GM12878 (cell line): ENCODE data around the gene CFAP97. TPM values are rescaled to one million over a fixed set of nuclear protein-coding genes. Genes with fewer than 3 reads are reported as not detected.

Experiments used
- BMI1 ChIP-seq: fragments of 450-650 bp; IDR thresholded peaks from 2 replicates; pipeline ENCODE4 v1.6.1; 2016; ENCODE audit warnings: mild to moderate bottlenecking, moderate library complexity, borderline replicate concordance
- EZH2 ChIP-seq: IDR thresholded peaks from 2 replicates; pipeline ENCODE4 v1.6.1; 2012; ENCODE audit warnings: low read depth, mild to moderate bottlenecking, control low read depth, inconsistent platforms, low read length, borderline replicate concordance; ENCODE audit not compliant: control insufficient read depth
- POLR2AphosphoS2 ChIP-seq: IDR thresholded peaks from 2 replicates; pipeline ENCODE4 v1.6.1; 2011; ENCODE audit warnings: low read depth, mild to moderate bottlenecking, low read length, improper control_type of control experiment, moderate library complexity
- RFX5 ChIP-seq: IDR thresholded peaks from 2 replicates; pipeline ENCODE4 v1.6.1; 2011; ENCODE audit warnings: low read depth, low read length, improper control_type of control experiment
- SP1 ChIP-seq: IDR thresholded peaks from one replicate; pipeline ENCODE4 v1.6.1; 2011; ENCODE audit warnings: low read depth, low read length
- TARDBP ChIP-seq: IDR thresholded peaks from 2 replicates; pipeline ENCODE4 v1.6.1; 2016; ENCODE audit warnings: borderline replicate concordance
- ZNF207 ChIP-seq: fragments of 450-650 bp; IDR thresholded peaks from 2 replicates; pipeline ENCODE4 v1.6.1; 2014; ENCODE audit warnings: antibody characterized with exemption, mild to moderate bottlenecking, borderline replicate concordance
- polyA plus RNA-seq, 11 experiments: library from polyadenylated mRNA; depleted of rRNA in 4 of 11; unstranded in 6 of 11; stranded (reverse) in 5 of 11; fragments of >200 nt; fragmentation: Nextera tagmentation in 4 of 11; fragmentation: Illumina TruSeq in 1 of 11; extraction: Ambion mirVana in 4 of 11; extraction: Trizol in 1 of 11; gene quantifications; 1 replicate in 1 of 11; 2 replicates in 10 of 11; pipeline versions ENCODE4 v1.2.1 to v1.2.3, GENCODE V29; 2011 to 2016; ENCODE audit warnings: inconsistent platforms in 2 of 11, missing spikeins in 2 of 11, low read depth in 1 of 11
- total RNA-seq, 4 experiments: library from RNA; depleted of rRNA in 3 of 4; stranded (reverse); fragments of >200 nt in 3 of 4; fragmentation: Illumina TruSeq in 1 of 4; extraction: Trizol in 1 of 4; gene quantifications; 2 replicates each; pipeline versions ENCODE4 v1.2.1 to v1.2.3, GENCODE V29; 2013 to 2021
- TF ChIP-seq, protein P1 (sequence below): IDR thresholded peaks from 2 replicates; pipeline ENCODE4 v1.6.1; 2012; ENCODE audit warnings: mild to moderate bottlenecking, low read depth, low read length
- TF ChIP-seq, protein P2 (sequence below): IDR thresholded peaks from 2 replicates; pipeline ENCODE4 v1.6.1; 2011; ENCODE audit warnings: borderline replicate concordance, low read depth, mild to moderate bottlenecking, moderate library complexity, low read length; ENCODE audit not compliant: insufficient read depth, poor library complexity, severe bottlenecking

Gene CFAP97
- total and polyA plus RNA-seq, 10 of the 15 experiments (the other 5 are each of a cell fraction or from before 2014, with no cell fraction given): 26.4 to 62.7 (median 48.0) TPM

DNA sequence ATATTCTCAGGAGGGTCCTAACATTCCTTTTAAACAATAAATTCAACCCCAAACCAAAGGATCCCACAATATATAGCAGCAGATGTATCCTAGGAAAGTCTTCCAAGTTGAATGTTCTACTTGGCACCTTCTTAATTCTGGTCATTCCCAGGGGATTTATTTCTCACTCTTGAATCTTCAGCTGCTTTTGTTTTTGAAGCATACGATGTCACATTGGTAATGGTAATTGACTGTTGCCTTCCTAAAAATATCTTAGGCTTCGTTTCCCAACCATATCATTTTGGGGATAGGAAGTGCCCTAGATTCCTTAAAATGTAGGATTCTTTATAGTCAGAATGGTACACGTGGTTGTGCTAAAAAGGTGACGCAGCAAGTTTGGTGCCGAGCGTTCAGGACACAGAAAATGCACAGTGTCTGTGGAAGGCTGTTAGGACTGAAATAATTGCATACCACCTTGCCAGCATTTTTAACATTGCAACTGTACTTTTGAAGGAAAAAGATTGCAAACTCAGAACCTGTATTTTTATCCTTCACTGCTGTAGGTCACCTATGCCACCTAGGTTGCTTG, 13.7 kb upstream of the CFAP97 start (continued):
- TF ChIP-seq POLR2AphosphoS2 (no peak), EZH2 (no peak), RFX5 (no peak), SP1 (no peak), ZNF207 (no peak), TARDBP (no peak), BMI1 (no peak)
- TF ChIP-seq, protein P1, sequence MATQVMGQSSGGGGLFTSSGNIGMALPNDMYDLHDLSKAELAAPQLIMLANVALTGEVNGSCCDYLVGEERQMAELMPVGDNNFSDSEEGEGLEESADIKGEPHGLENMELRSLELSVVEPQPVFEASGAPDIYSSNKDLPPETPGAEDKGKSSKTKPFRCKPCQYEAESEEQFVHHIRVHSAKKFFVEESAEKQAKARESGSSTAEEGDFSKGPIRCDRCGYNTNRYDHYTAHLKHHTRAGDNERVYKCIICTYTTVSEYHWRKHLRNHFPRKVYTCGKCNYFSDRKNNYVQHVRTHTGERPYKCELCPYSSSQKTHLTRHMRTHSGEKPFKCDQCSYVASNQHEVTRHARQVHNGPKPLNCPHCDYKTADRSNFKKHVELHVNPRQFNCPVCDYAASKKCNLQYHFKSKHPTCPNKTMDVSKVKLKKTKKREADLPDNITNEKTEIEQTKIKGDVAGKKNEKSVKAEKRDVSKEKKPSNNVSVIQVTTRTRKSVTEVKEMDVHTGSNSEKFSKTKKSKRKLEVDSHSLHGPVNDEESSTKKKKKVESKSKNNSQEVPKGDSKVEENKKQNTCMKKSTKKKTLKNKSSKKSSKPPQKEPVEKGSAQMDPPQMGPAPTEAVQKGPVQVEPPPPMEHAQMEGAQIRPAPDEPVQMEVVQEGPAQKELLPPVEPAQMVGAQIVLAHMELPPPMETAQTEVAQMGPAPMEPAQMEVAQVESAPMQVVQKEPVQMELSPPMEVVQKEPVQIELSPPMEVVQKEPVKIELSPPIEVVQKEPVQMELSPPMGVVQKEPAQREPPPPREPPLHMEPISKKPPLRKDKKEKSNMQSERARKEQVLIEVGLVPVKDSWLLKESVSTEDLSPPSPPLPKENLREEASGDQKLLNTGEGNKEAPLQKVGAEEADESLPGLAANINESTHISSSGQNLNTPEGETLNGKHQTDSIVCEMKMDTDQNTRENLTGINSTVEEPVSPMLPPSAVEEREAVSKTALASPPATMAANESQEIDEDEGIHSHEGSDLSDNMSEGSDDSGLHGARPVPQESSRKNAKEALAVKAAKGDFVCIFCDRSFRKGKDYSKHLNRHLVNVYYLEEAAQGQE: no peak
- TF ChIP-seq, protein P2, sequence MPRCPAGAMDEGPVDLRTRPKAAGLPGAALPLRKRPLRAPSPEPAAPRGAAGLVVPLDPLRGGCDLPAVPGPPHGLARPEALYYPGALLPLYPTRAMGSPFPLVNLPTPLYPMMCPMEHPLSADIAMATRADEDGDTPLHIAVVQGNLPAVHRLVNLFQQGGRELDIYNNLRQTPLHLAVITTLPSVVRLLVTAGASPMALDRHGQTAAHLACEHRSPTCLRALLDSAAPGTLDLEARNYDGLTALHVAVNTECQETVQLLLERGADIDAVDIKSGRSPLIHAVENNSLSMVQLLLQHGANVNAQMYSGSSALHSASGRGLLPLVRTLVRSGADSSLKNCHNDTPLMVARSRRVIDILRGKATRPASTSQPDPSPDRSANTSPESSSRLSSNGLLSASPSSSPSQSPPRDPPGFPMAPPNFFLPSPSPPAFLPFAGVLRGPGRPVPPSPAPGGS: no peak
